Activated T-helper 17 cell treated with anti-CD3 and anti-CD28 coated beads, Interleukin-2, amount 50 U/mL, for 72 hours (primary cell): Measurements from ENCODE around the gene VPS16. TPM values are rescaled to one million over a fixed set of nuclear protein-coding genes. Genes with fewer than 3 reads are reported as not detected.

Experiments used
- ATAC-seq: fragments of 150-1000 bp; cut with Tn5 transposase; replicated peaks from 2 replicates; pipeline ENCODE4 v1.10.0; 2021; ENCODE audit warnings: mild to moderate bottlenecking, moderate library complexity
- H3K27ac Mint-ChIP-seq: one replicate; pipeline ENCODE4 v1.8.0; 2022; ENCODE audit warnings: mixed read lengths
- H3K27me3 Mint-ChIP-seq: one replicate; pipeline ENCODE4 v1.8.0; 2022; ENCODE audit warnings: mixed read lengths
- H3K36me3 Mint-ChIP-seq: one replicate; pipeline ENCODE4 v1.8.0; 2022; ENCODE audit warnings: low read depth, mild to moderate bottlenecking, mixed read lengths
- H3K4me1 Mint-ChIP-seq: one replicate; pipeline ENCODE4 v1.8.0; 2022; ENCODE audit warnings: mixed read lengths
- H3K4me3 Mint-ChIP-seq: one replicate; pipeline ENCODE4 v1.8.0; 2022; ENCODE audit warnings: mild to moderate bottlenecking, mixed read lengths
- H3K9me3 Mint-ChIP-seq: one replicate; pipeline ENCODE4 v1.8.0; 2022; ENCODE audit warnings: mixed read lengths
- total RNA-seq, 2 donors: library from RNA; stranded (reverse); gene quantifications; one replicate each; pipeline ENCODE4 v1.2.3, GENCODE V29; 2022

The VPS16 gene
- total RNA-seq, 2 donors from 2014 or later: 37.2 to 45.4 TPM

DNA sequence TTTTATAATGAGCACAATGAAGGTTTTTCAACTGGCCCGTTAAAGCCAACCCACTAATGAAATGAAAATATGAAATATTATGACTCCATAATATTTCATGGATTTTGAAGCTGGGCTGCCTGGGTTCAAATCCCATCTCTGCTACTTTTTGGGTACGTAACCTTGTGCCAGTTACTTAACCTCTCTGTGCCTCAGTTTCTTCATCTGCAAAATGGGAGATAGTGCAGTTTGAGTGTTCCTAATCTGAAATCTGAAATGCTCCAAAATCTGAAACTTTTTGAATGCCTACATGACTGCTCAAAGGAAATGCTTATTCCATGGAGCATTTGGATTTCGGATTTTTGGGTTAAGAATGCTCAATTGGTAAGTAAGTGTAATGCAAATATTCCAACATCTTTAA is 62.3 kb downstream of the VPS16 start:
- ATAC-seq: no peak
- H3K9me3 Mint-ChIP-seq: no peaks in the 10 kb centered on the region
- peaks cover 15% of the 10 kb centered on the region for H3K4me1 Mint-ChIP-seq
- peaks cover 6% of the 10 kb centered on the region for H3K36me3 Mint-ChIP-seq
- no peak overlapping the region for H3K27ac Mint-ChIP-seq
- no peaks in the 10 kb centered on the region for H3K27me3 Mint-ChIP-seq
- no peak overlapping the region for H3K4me3 Mint-ChIP-seq

DNA sequence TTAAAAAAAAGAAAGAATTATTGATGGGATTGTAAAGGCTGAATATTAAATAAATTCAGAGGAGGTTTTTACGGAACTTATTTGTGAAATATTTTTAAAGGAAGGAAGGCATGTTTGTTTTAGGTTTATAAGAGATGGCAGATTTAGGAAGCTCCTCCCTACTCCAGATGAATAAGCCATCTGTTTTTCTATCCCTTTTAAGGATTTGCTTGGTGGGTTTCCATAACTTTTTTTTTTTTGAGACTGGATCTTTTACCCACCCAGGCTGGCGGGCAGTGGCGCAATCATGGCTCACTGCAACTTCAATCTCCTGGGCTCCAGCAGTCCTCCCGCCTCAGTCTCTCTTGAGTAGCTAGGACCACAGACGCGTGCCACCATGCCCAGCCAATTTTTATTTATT is 63.1 kb downstream of the VPS16 start:
- no peaks in the 10 kb centered on the region for H3K27me3 Mint-ChIP-seq
- H3K4me1 Mint-ChIP-seq: peaks cover 15% of the 10 kb centered on the region

DNA sequence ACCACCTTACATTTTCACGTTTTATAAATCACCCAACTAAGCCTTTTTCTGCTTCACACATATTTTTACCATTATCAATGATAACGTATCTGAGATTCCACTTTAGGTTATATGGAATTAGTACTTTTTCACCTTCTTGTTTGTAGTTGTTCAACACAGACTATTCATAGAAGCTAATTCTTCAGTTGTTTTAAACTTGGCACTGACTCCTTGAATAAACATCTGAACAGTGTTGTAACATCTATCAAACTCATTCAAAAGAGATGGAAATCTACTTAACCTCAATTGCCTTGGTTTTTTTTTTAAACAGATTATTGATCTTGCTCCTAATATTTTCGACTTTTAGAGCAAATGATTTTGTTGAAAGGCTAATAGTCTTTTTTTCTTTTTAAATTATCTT is 67.0 kb downstream of the VPS16 start:
- no peaks in the 10 kb centered on the region for H3K9me3 Mint-ChIP-seq
- peaks cover 5% of the 10 kb centered on the region for H3K36me3 Mint-ChIP-seq

More for the DNA sequence above, 63.1 kb downstream of the VPS16 start:
- Mint-ChIP-seq H3K27ac (no peak overlapping the region), H3K4me3 (no peak overlapping the region), H3K36me3 (peaks cover 6% of the 10 kb centered on the region), H3K9me3 (no peaks in the 10 kb centered on the region)
- no peak for ATAC-seq

DNA sequence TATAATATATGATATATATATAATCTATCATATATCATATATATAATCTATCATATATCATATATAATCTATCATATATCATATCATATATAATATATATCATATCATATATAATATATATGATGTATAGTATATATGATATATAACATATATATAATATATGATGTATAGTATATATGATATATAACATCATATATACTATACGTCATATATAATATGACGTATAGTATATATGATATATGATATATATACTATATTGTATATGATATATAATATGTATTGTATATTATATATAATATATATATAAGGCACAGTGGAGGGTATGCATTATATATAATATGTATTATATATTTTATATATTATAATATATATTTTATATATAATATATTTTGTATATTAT is 69.4 kb downstream of the VPS16 start:
- Mint-ChIP-seq H3K27me3 (no peaks in the 10 kb centered on the region), H3K9me3 (no peaks in the 10 kb centered on the region), H3K4me1 (peaks cover 7% of the 10 kb centered on the region), H3K27ac (no peak overlapping the region), H3K4me3 (no peak overlapping the region), H3K36me3 (peaks cover 5% of the 10 kb centered on the region)
- ATAC-seq: no peak

More for the DNA sequence above, 67.0 kb downstream of the VPS16 start:
- Mint-ChIP-seq H3K27me3 (no peaks in the 10 kb centered on the region), H3K4me3 (no peak overlapping the region), H3K27ac (no peak overlapping the region), H3K4me1 (peaks cover 7% of the 10 kb centered on the region)
- ATAC-seq: no peak

- peak; percentile 100 for ATAC-seq
- Mint-ChIP-seq H3K27ac (peak overlapping the region; percentile 55), H3K9me3 (no peaks in the 10 kb centered on the region), H3K4me3 (peak overlapping the region; percentile 19), H3K4me1 (peaks cover 7% of the 10 kb centered on the region), H3K27me3 (no peaks in the 10 kb centered on the region), H3K36me3 (peaks cover 5% of the 10 kb centered on the region)
Observed at GRCh38 chr20:2911200-2911599, 70.7 kb downstream of the VPS16 start.

GRCh38 chr20:2914160-2914559 is 73.6 kb downstream of the VPS16 start:
- peaks cover 15% of the 10 kb centered on the region for H3K4me1 Mint-ChIP-seq
- no peak overlapping the region for H3K4me3 Mint-ChIP-seq
- no peak for ATAC-seq
- H3K27me3 Mint-ChIP-seq: no peaks in the 10 kb centered on the region
- H3K36me3 Mint-ChIP-seq: peaks cover 11% of the 10 kb centered on the region
- no peak overlapping the region for H3K27ac Mint-ChIP-seq
- no peaks in the 10 kb centered on the region for H3K9me3 Mint-ChIP-seq

Other genes with a start within 250 kb of the VPS16 start
- 100 to 1,000 TPM; 261 to 583 TPM for gene NOP56, start 188.1 kb upstream of the VPS16 start, total RNA-seq
- gene IDH3B, start 176.5 kb upstream of the VPS16 start, total RNA-seq: 100 to 1,000 TPM in 1 of 2 donors, 10 to 100 TPM in 1; 85.7 to 123 TPM
- gene EBF4, start 148.0 kb upstream of the VPS16 start, total RNA-seq: 1 to 10 TPM; 3.6 to 4.9 TPM
- under 1 TPM; 0.63 to 0.69 TPM for gene CPXM1, start 40.1 kb upstream of the VPS16 start, total RNA-seq
- not detected for gene C20orf141, start 25.8 kb upstream of the VPS16 start, total RNA-seq
- not detected for gene TMEM239, start 24.4 kb upstream of the VPS16 start, total RNA-seq
- gene PCED1A, start 90 bp upstream of the VPS16 start, total RNA-seq: 10 to 100 TPM; 15.0 to 38.5 TPM
- gene PTPRA, start 32.7 kb downstream of the VPS16 start, total RNA-seq: 10 to 100 TPM; 40.0 to 46.5 TPM
- gene GNRH2, start 202.9 kb downstream of the VPS16 start, total RNA-seq: 10 to 100 TPM in 1 of 2 donors, under 1 TPM in 1; 0.61 to 13.7 TPM
- gene MRPS26, start 205.3 kb downstream of the VPS16 start, total RNA-seq: 10 to 100 TPM; 52.9 to 66.4 TPM
- not detected for gene OXT, start 230.9 kb downstream of the VPS16 start, total RNA-seq
- not detected for gene AVP, start 244.0 kb downstream of the VPS16 start, total RNA-seq